ENCODE measurements around the gene ALPL. TPM values are rescaled to one million over a fixed set of nuclear protein-coding genes. Genes with fewer than 3 reads are reported as not detected.

The ALPL gene
- polyA plus RNA-seq, 1 donor from 2014 or later: 0.42 TPM

GRCh38 chr1:21598904-21599303 lies 89.7 kb downstream of the ALPL start:
- TF ChIP-seq TAF1 (IDR thresholded peaks at IDR 0.05; ENCODE audit: low read depth) (no peak), EZH2 (IDR thresholded peaks at IDR 0.05; ENCODE audit: borderline replicate concordance, insufficient read depth, low read length, poor library complexity, severe bottlenecking) (no peak), REST (IDR thresholded peaks at IDR 0.05; ENCODE audit: borderline replicate concordance) (no peak), EP300 (conservative IDR thresholded peaks at IDR 0.05; ENCODE audit: poor library complexity, severe bottlenecking) (no peak), SMC3 (conservative IDR thresholded peaks at IDR 0.05; ENCODE audit: poor library complexity) (no peak), MXI1 (conservative IDR thresholded peaks at IDR 0.05; ENCODE audit: poor library complexity, severe bottlenecking) (no peak), POLR2AphosphoS5 (IDR thresholded peaks at IDR 0.05) (no peak), RAD21 (conservative IDR thresholded peaks at IDR 0.05) (no peak), CTCF (IDR thresholded peaks at IDR 0.05; ENCODE audit: poor library complexity, severe bottlenecking) (no peak)
- H3K9me2 ChIP-seq (ENCODE audit: insufficient read depth, low read length): no peaks in the 10 kb centered on the region
- H2AFZ ChIP-seq (ENCODE audit: low read depth, low read length): no peak overlapping the region
- H3K4me3 ChIP-seq (ENCODE audit: low read length): no peak overlapping the region
- no peaks in the 10 kb centered on the region for H3K9me3 ChIP-seq (ENCODE audit: low read length)
- no peak overlapping the region for H3K9ac ChIP-seq (ENCODE audit: low read length)
- no peaks in the 10 kb centered on the region for H3F3A ChIP-seq (ENCODE audit: insufficient read depth, low read length, poor library complexity, severe bottlenecking)
- no peaks in the 10 kb centered on the region for H4K20me1 ChIP-seq (ENCODE audit: insufficient read depth)
- no peak overlapping the region for H3K27ac ChIP-seq (ENCODE audit: low read length)
- no peaks in the 10 kb centered on the region for H3K27me3 ChIP-seq (ENCODE audit: insufficient read depth, low read depth, low read length)
- H3K79me2 ChIP-seq (replicated peaks; ENCODE audit: insufficient read depth, low read length): no peaks in the 10 kb centered on the region
- H3K4me2 ChIP-seq (ENCODE audit: low read length): no peak overlapping the region
- no peaks in the 10 kb centered on the region for H3K36me3 ChIP-seq (ENCODE audit: insufficient read depth, low read length)

- Histone ChIP-seq H3K36me3 (ENCODE audit: insufficient read depth, low read length) (no peaks in the 10 kb centered on the region), H3K27me3 (ENCODE audit: insufficient read depth, low read depth, low read length) (no peaks in the 10 kb centered on the region), H3K9me2 (ENCODE audit: insufficient read depth, low read length) (no peaks in the 10 kb centered on the region), H3K9ac (ENCODE audit: low read length) (no peak overlapping the region), H3K4me2 (ENCODE audit: low read length) (no peak overlapping the region), H2AFZ (ENCODE audit: low read depth, low read length) (no peak overlapping the region), H3K4me3 (ENCODE audit: low read length) (no peak overlapping the region), H3K9me3 (ENCODE audit: low read length) (no peaks in the 10 kb centered on the region), H3K79me2 (replicated peaks; ENCODE audit: insufficient read depth, low read length) (no peaks in the 10 kb centered on the region), H4K20me1 (ENCODE audit: insufficient read depth) (no peaks in the 10 kb centered on the region), H3F3A (ENCODE audit: insufficient read depth, low read length, poor library complexity, severe bottlenecking) (no peaks in the 10 kb centered on the region), H3K27ac (ENCODE audit: low read length) (no peak overlapping the region)
- no peak for TF ChIP-seq EP300 (conservative IDR thresholded peaks at IDR 0.05; ENCODE audit: poor library complexity, severe bottlenecking)
- no peak for TF ChIP-seq CTCF (IDR thresholded peaks at IDR 0.05; ENCODE audit: poor library complexity, severe bottlenecking)
- no peak for TF ChIP-seq MXI1 (conservative IDR thresholded peaks at IDR 0.05; ENCODE audit: poor library complexity, severe bottlenecking)
- TF ChIP-seq SMC3 (conservative IDR thresholded peaks at IDR 0.05; ENCODE audit: poor library complexity): no peak
- TF ChIP-seq RAD21 (conservative IDR thresholded peaks at IDR 0.05): no peak
- no peak for TF ChIP-seq POLR2AphosphoS5 (IDR thresholded peaks at IDR 0.05)
- TF ChIP-seq REST (IDR thresholded peaks at IDR 0.05; ENCODE audit: borderline replicate concordance): no peak
- no peak for TF ChIP-seq TAF1 (IDR thresholded peaks at IDR 0.05; ENCODE audit: low read depth)
- no peak for TF ChIP-seq EZH2 (IDR thresholded peaks at IDR 0.05; ENCODE audit: borderline replicate concordance, insufficient read depth, low read length, poor library complexity, severe bottlenecking)
Measured at GRCh38 chr1:21599402-21599801, 90.2 kb downstream of the ALPL start.

Measured in neural cell (in vitro differentiated cells).